ENCODE data around the gene GABRG3. TPM values are rescaled to one million over a fixed set of nuclear protein-coding genes. Genes with fewer than 3 reads are reported as not detected.

The GABRG3 gene
- total and polyA plus RNA-seq, 11 donors: not detected

- Histone ChIP-seq H3K36me3 (no peaks in the 10 kb centered on the region), H3K4me3 (no peak overlapping the region), H3K27ac (no peak overlapping the region), H3K4me1 (no peaks in the 10 kb centered on the region), H3K27me3 (no peaks in the 10 kb centered on the region), H3K9me3 (peaks cover 0 to 7% (median 0%) of the 10 kb centered on the region in 12 donors)
- WGBS, 4 donors: 81 to 88% (median 84%) methylated on average over 5 of the region's 5 CpGs
- no peak for ATAC-seq
- TF ChIP-seq POLR2A (IDR thresholded peaks at IDR 0.05): no peak
- TF ChIP-seq CTCF (IDR thresholded peaks at IDR 0.05): no peak
- no peak for DNase-seq
- intact Hi-C loops (cut with DNase I): loop anchor here in 1 of 10 donors (10.0 kb wide), 1 partner anchor 56 kb away; no protein-coding TSS in a partner anchor
Observed at GRCh38 chr15:27408428-27408827, 437.4 kb downstream of the GABRG3 start.

- intact Hi-C loops (cut with DNase I): no loop called here
- Histone ChIP-seq H3K27me3 (peaks cover 0 to 4% (median 0%) of the 10 kb centered on the region in 9 donors), H3K36me3 (no peaks in the 10 kb centered on the region), H3K4me3 (no peak overlapping the region), H3K27ac (no peak overlapping the region), H3K9me3 (no peaks in the 10 kb centered on the region), H3K4me1 (no peaks in the 10 kb centered on the region)
- ATAC-seq (no peak), DNase-seq (no peak)
- no peak for TF ChIP-seq CTCF (IDR thresholded peaks at IDR 0.05)
- TF ChIP-seq POLR2A (IDR thresholded peaks at IDR 0.05): no peak
- 80 to 86% (median 84%) methylated on average over 6 of the region's 6 CpGs for WGBS, 4 donors
Observed at GRCh38 chr15:27410996-27411605, 440.1 kb downstream of the GABRG3 start.

- Histone ChIP-seq H3K4me3 (no peak overlapping the region), H3K4me1 (no peaks in the 10 kb centered on the region), H3K9me3 (no peaks in the 10 kb centered on the region), H3K27ac (no peak overlapping the region), H3K27me3 (peaks cover 0 to 12% (median 0%) of the 10 kb centered on the region in 9 donors), H3K36me3 (no peaks in the 10 kb centered on the region)
- WGBS, 4 donors: 46 to 49% (median 48%) methylated on average over 6 of the region's 6 CpGs
- DNase-seq: no peak
- ATAC-seq: no peak
- TF ChIP-seq POLR2A (IDR thresholded peaks at IDR 0.05) (no peak), CTCF (IDR thresholded peaks at IDR 0.05) (no peak)
- intact Hi-C loops (cut with DNase I): no loop called here
Observed at GRCh38 chr15:27412415-27412814, 441.4 kb downstream of the GABRG3 start.

- no peaks in the 10 kb centered on the region for H3K9me3 ChIP-seq
- no peak overlapping the region for H3K4me3 ChIP-seq
- no peaks in the 10 kb centered on the region for H3K36me3 ChIP-seq
- intact Hi-C loops (cut with DNase I): no loop called here
- ATAC-seq: no peak
- no peak overlapping the region for H3K27ac ChIP-seq
- DNase-seq: no peak
- H3K4me1 ChIP-seq: no peaks in the 10 kb centered on the region
- no peak for TF ChIP-seq POLR2A (IDR thresholded peaks at IDR 0.05)
- no peak for TF ChIP-seq CTCF (IDR thresholded peaks at IDR 0.05)
- 63 to 68% (median 66%) methylated on average over 7 of the region's 7 CpGs for WGBS, 4 donors
- peaks cover 0 to 12% (median 0%) of the 10 kb centered on the region in 9 donors for H3K27me3 ChIP-seq
Observed at GRCh38 chr15:27414168-27414870, 443.3 kb downstream of the GABRG3 start.

All from heart left ventricle (tissue), 16 donors.